H1 (cell line): ENCODE measurements around the gene PRUNE1.

ENCODE experiments used
- CREB1 ChIP-seq: IDR thresholded peaks from 2 replicates; pipeline ENCODE4 v1.6.1; 2012; ENCODE audit warnings: inconsistent platforms
- RFX5 ChIP-seq: IDR thresholded peaks from 2 replicates; pipeline ENCODE4 v1.6.1; 2011; ENCODE audit warnings: low read depth, low read length, improper control_type of control experiment, borderline replicate concordance
- SP2 ChIP-seq: IDR thresholded peaks from 2 replicates; pipeline ENCODE4 v1.6.1; 2012; ENCODE audit warnings: mild to moderate bottlenecking, low read length, inconsistent platforms
- SP4 ChIP-seq: IDR thresholded peaks from 2 replicates; pipeline ENCODE4 v1.6.1; 2012; ENCODE audit warnings: low read length, inconsistent platforms
- YY1 ChIP-seq: IDR thresholded peaks from 2 replicates; pipeline ENCODE4 v1.6.1; 2011; ENCODE audit warnings: low read depth, mild to moderate bottlenecking, low read length
- TF ChIP-seq, protein P1 (sequence below), 3 experiments: IDR thresholded peaks; 1 replicate in 2 of 3; 2 replicates in 1 of 3; pipeline versions ENCODE4 v1.5.1 to v1.6.1; 2011; ENCODE audit warnings: low read length in 3 of 3, mild to moderate bottlenecking in 3 of 3, inconsistent platforms in 2 of 3, low read depth in 1 of 3, moderate library complexity in 1 of 3; ENCODE audit not compliant: insufficient read depth in 1 of 3; ENCODE audit errors: control extremely low read depth in 1 of 3

DNA sequence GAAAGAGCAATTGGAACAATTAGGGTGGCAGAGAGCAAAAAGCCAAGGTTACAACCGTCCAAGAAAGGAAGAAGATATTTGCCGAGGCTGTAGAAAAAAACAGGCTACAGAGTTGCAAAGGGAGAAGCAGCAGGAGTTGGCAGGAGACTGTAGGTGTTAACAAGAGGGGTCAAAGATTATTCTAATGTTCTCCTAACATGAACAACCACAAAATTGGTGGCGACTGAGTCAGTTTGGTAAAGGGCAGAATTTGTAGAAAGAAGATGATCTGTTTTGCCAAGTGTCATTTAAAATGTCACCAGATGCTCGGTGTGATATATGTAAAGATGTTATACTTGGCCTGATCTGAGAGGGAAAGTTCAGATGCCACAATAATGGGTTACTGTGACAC lies 401 bp upstream of the PRUNE1 start:
- TF ChIP-seq, protein P1, sequence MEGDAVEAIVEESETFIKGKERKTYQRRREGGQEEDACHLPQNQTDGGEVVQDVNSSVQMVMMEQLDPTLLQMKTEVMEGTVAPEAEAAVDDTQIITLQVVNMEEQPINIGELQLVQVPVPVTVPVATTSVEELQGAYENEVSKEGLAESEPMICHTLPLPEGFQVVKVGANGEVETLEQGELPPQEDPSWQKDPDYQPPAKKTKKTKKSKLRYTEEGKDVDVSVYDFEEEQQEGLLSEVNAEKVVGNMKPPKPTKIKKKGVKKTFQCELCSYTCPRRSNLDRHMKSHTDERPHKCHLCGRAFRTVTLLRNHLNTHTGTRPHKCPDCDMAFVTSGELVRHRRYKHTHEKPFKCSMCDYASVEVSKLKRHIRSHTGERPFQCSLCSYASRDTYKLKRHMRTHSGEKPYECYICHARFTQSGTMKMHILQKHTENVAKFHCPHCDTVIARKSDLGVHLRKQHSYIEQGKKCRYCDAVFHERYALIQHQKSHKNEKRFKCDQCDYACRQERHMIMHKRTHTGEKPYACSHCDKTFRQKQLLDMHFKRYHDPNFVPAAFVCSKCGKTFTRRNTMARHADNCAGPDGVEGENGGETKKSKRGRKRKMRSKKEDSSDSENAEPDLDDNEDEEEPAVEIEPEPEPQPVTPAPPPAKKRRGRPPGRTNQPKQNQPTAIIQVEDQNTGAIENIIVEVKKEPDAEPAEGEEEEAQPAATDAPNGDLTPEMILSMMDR (IDR thresholded peaks at IDR 0.05; ENCODE audit: control extremely low read depth in 1 of 3, insufficient read depth in 1 of 3, low read depth in 1 of 3, low read length in 3 of 3): no peak
- no peak for TF ChIP-seq SP4
- TF ChIP-seq YY1: no peak
- no peak for TF ChIP-seq CREB1
- no peak for TF ChIP-seq RFX5
- TF ChIP-seq SP2: no peak
